Stimulated activated CD8-positive, alpha-beta memory T cell treated with anti-CD3 and anti-CD28 coated beads, Interleukin-2, amount 100 ng/mL, for 48 hours (primary cell): ENCODE data around the gene TRPM1.

Source experiments
- DNase-seq, 2 donors: peaks; one replicate each; pipeline ENCODE4 v3.0.0-alpha.2; 2020; ENCODE audit warnings: low read depth in 2 of 2

TRPM1 gene

GRCh38 chr15:30978328-30978727 is 123.2 kb downstream of the TRPM1 start:
- DNase-seq, result no peak

- DNase-seq, result no peak
Observed at GRCh38 chr15:30974112-30974511, 127.4 kb downstream of the TRPM1 start.

- DNase-seq, result no peak
Observed at GRCh38 chr15:30973379-30973778, 128.1 kb downstream of the TRPM1 start.

GRCh38 chr15:30969724-30970123 is 131.8 kb downstream of the TRPM1 start:
- no peak for DNase-seq

GRCh38 chr15:30963681-30964080 is 137.8 kb downstream of the TRPM1 start:
- DNase-seq, result no peak

- no peak for DNase-seq
Observed at GRCh38 chr15:30962659-30963058, 138.9 kb downstream of the TRPM1 start.

- DNase-seq, result no peak
Observed at GRCh38 chr15:30962079-30962478, 139.4 kb downstream of the TRPM1 start.

GRCh38 chr15:30958219-30958618 is 143.3 kb downstream of the TRPM1 start:
- DNase-seq, result no peak

GRCh38 chr15:30956216-30957124 is 145.1 kb downstream of the TRPM1 start:
- no peak for DNase-seq

GRCh38 chr15:30954674-30955073 is 146.9 kb downstream of the TRPM1 start:
- no peak for DNase-seq

- DNase-seq, result no peak
Observed at GRCh38 chr15:30953731-30954378, 147.7 kb downstream of the TRPM1 start.

- no peak for DNase-seq
Observed at GRCh38 chr15:30953183-30953582, 148.3 kb downstream of the TRPM1 start.
